DMS153 (cell line): ENCODE measurements around the gene ELAC2.

Experiments used
- DNase-seq: peaks from one replicate; lab custom pipeline; 2025; lab: John Stamatoyannopoulos, UW

ELAC2 gene

DNA sequence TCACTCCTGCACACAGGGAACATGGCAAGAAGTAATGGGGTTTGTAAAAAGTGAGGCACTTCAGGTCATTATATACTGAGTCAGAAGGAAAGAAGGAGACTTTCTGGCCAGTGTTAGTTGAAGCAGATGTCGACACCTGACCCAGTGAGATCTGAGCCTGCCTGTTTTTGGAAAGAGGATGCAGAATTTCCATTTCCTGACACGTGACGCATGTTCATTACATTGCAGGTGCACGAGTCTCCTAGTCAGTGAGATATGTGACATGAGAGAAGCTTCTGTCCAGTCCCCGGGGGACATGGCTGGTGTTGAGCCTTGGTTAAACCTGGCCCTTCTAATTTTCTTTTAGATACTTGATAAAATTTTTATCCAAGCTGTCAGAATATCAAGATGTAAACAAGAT is 62.3 kb downstream of the ELAC2 start:
- no peak for DNase-seq

DNA sequence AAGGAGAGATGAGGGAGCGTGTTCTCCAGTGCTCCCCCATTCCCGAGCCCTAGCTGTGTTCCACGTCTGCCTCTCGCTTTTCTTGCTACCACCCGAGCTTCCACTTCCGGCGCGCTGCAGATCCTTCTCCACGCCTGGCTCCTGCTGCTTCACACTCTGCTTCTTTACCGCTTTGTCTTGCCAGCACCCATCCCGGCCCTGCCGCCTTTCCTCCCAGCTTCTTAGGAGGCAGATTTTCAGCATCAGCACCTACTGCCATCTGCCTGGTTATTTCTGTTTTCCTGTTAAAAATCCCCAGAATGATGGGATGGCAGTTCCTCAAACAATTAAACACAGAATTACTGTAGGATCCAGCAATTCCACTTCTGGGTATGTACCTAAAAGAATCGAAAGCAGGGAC is 64.7 kb downstream of the ELAC2 start:
- no peak for DNase-seq

DNA sequence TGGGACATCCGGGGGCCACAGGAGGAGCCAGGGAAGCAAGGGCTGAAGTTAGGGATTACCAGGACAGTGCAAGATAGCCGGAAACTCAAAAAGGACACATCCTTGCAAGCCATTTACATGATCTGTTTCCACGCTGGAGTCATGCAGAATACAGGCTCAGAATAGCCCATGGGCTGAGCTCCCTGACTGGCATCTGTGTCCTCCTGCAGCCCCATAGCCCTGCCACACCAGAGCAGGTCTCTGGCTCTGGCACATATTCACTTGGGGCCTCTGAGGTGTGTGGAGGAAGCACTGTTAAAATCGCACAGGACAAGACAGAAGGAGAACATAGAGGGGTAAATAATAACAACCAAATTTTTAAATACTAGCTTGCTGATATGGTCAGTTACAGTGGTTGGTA is 65.8 kb downstream of the ELAC2 start:
- no peak for DNase-seq

DNA sequence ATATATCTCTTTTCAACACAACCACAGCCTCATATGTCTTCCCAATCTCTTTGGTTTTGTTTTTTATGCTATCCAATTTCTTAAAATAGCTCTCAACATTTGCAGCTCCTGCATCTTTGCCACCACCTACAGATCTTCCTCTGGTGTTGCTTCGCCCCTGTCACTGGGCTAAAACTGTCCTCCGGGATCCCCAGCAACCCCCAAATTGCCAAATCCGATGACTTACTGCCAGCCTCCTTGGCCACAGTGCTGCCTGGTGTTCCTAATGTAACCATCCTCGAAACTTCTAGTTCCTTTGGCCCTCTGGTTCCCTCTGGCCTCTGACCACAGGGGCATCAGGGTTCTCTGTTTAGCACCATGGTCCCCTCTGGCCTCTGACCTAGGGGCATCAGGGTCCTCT is 70.8 kb downstream of the ELAC2 start:
- no peak for DNase-seq
